Stimulated activated CD4-positive, alpha-beta T cell treated with anti-CD3 and anti-CD28 coated beads, Interleukin-2, amount 100 ng/mL, for 4 hours (primary cell): ENCODE data around the gene HPCAL1.
A peak's percentile ranks its signal among the peaks of the same experiment; 100 is the strongest.
"Not testable (repeated sequence)": the region's sequence is repeated elsewhere in the genome, so short reads cannot be mapped to it uniquely, and the experiment has no call there.

ENCODE experiments used
- DNase-seq: peaks from one replicate; pipeline ENCODE4 v3.0.0-alpha.2; 2020; ENCODE audit warnings: low read depth

HPCAL1 gene

GRCh38 chr2:10302479-10303180 is at the start of gene HPCAL1:
Gene HPCAL1 (plus strand): TSS chr2:10302904. CDS start chr2:10419758, 116,854 bp downstream.
- DNase-seq, result peak; percentile 69

DNA sequence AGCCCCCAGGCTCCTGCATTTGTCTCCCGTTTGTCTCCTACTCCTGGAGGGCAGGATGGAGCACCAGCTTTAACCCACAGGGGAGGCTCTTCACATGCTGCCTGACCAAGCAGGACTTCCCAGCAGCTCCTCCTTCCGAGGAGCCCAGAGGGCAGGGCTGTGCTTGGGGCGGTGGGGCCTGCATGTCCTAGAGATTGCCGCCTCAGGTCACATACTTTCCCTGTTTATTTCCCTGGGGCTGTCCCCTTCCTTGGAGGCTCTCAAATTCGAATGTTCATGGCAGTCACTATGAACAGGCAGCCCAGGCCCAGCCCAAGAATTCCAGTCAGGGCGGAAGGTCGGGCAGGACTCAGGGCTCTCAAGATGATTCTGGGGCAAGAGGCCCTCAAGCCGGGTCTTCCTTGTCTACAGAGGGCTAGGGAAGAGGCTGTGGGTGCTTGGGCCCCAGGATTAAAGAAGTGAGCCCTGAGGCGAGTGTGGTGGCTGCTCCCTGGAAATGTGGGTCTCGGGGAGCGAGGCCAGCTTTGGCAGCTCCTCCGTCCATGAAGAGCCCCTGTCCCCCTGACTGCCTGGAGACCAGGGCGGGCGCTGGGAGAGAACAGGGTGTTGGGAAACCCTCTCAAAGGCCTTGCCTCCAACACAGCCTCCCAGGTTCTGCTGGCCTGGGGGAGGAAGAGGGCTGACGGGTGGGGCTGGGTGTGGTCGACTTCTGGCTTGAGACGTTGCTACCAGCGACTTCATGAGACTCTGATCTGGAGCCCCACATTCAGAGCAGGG is 48.9 kb upstream of the HPCAL1 start:
- no peak for DNase-seq

GRCh38 chr2:10254373-10255188 is 48.1 kb upstream of the HPCAL1 start:
- no peak for DNase-seq

- DNase-seq, result no peak
Observed at GRCh38 chr2:10255189-10256030, 47.3 kb upstream of the HPCAL1 start.

DNA sequence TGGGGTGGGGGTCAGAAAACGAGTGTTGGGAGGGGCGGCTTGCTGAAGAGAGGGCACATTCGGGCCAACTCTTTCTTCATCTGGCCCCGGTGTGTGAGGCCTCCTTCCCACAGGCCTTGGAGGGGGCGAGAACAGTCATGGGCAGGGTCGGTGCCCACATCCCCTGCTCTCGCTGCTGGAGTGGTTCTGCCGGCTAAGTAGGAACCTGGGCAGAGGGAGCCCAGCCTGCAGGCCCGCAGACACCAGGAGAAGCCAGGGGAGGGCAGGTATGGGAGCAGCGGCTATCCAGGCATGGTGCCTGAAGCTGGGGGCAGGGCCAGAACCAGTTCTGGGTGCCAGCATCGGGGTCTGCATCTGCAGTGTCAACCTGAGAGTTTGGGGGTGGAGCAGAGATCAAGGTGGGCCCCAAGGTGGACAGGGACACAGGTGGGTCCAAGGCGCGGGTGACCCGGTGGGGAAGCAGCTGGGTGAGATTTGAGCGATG is 46.6 kb upstream of the HPCAL1 start:
- DNase-seq, result no peak

DNA sequence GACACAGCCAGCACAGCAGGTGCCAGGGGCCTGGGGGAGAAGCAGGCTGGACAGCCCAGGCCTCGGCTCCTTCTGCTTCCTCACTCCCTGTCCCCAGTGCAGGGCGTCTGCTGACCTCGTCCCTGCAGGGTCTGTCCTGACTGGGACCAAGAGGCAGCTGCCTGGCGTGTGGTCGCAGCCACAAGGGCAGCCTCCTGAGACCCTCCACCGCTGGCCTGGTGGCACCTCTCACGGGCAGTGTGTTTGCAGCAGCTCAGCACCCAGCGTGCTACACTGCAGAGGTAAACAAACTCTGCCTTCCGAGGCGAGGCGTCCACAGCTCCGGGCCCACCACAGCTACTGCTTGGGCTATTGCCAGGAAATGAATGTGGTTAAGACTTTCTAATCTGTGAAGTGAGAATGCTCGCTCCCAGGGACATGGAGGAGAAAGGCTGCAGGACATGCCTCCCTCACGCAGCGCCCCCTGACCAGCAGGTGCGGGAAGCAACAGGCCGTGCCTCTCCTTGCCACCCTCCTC is 46.1 kb upstream of the HPCAL1 start:
- no peak for DNase-seq

GRCh38 chr2:10257036-10257435 is 45.7 kb upstream of the HPCAL1 start:
- DNase-seq, result no peak

GRCh38 chr2:10257500-10258147 is 45.1 kb upstream of the HPCAL1 start:
- no peak for DNase-seq

GRCh38 chr2:10258326-10258725 is 44.4 kb upstream of the HPCAL1 start:
- no peak for DNase-seq

DNA sequence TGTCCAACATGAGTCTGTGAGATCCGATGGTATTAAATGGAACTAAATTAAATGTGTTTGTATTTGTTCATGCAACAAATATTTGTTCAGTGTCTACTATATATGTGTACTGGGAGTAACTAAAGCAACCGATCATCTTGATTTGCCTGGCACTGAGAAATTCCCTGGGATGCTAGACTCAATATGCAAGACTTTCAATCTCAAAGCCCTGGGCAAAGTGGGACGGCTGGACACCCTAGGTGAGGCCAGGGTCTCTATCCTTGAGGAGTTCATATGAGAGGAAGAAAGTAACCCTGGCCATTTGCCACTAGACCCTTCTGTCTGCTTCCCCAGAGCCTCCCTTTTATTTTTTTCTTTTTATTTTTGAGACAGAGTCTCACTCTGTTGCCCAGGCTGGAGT is 44.0 kb upstream of the HPCAL1 start:
- DNase-seq, result no peak

GRCh38 chr2:10260130-10260529 is 42.6 kb upstream of the HPCAL1 start:
- no peak for DNase-seq

- DNase-seq, result not testable (repeated sequence)
Observed at GRCh38 chr2:10263526-10263925, 39.2 kb upstream of the HPCAL1 start.

DNA sequence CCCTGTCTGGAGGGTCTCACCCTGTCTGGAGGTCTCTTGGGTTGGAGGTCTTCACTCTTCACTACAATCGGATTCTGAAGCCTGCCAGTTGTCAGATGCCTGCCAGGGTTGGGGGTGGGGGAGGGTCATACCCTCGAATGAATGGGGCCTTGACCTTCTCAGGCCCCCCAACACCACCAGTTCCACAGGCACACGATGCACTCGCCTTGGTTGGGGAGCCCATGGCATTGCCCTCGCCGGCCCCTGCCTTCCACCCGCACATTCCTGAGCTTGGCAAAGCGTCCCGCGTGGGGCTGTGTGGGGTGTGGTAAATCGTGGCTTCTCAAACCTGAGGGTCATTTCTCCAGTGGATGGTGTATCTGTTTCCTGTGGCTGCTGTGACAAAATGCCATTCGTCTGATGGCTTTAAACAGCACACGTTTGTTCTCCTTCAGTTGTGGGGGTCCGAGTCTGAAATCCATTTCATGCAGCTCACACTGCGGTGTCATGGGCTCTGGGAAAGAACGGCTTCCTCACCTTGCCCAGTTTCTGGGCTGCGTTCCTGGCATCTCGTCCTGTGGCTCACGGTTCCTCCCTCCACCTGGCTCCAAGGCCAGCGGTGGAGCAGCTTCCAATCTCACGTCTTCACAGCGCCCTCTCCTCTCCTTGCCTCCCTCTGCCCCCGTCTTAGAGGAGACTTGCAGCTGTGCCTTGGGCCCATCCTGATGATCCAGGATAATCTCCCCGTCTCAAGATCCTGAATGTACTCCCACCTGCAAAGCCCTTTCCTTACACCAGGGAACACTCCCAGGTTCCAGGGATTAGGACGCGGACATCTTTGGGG is 38.0 kb upstream of the HPCAL1 start:
- DNase-seq, result no peak

DNA sequence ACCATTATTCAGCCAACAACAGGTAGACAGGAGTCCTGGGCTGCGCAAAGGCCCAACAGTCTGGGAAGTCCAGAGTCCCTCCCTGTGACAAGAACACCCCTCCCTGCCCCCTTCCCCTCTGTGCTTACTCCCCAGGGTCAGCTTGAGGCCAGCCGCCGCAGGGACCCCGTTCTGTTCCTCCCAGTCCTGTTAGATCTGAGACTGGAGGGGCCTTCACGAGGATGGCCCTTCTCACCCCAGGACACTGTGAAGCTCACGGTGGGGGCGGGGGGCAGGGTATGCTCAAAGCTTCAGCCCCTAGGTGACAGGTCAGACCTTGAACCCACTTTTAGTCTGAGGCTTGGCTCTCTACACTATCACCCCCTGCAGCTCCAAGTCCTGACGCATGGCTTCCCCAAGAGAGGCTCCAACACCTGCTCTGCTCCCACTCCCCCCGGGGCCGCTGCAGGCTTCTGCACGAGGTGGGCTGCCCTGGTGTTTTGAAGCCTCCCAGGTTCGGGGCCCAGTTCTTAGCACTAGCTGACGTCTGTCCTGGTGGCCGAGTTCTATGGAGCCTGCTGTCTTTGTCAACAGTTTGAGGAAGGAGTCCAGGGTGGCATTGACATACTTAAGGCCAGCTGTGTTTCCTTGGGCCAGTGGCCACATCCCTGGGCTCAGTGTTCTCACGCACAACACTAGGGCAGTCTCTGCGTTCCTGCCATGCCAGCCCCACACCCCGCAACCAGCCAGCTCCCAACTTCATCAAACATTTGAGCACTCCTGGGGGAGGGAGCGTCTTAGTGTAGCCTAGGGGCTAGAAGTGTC is 37.2 kb upstream of the HPCAL1 start:
- no peak for DNase-seq

DNA sequence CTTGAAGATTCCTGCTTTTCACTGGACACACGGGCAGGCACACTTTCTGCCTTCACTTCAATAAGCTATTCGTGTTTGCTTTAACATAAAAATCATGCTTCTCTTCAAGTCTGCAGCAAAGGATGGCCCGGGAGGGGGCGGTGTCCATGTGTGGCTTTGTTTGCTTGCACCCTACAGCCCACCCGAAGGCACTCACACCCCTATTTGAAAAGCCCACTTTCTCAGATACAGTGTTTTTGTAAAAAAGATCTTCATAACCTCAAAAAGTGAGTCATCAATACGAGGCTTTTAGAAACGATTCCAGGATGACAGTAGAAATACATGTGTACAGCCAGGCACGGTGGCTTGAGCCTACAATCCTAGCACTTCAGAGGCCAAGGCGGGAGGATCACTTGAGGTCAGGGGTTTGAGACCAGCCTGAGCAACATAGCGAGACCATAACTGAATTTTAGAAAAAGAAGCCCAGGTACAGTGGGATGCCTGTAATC is 36.5 kb upstream of the HPCAL1 start:
- no peak for DNase-seq

GRCh38 chr2:10267036-10267435 is 35.7 kb upstream of the HPCAL1 start:
- no peak for DNase-seq

- DNase-seq, result no peak
Observed at GRCh38 chr2:10267551-10268465, 34.9 kb upstream of the HPCAL1 start.

DNA sequence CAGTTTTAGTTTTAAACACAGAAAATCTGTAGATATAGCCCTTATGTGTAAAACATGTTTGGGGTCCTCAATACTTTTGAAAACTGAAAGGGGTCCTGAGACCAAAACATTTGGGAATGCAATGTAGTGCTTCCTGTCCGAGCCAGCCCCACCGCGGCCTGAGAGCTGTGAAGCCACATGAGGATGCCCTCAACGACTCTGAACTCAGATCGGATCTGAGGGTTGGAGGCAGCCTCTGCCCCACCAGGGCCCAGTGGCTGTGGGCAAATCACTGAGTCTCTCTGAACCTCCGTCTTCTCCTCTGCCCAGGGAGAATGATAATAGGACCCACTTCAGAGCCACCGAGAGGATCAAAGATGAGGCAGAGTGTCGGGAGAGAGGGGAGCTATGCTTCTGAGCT is 33.4 kb upstream of the HPCAL1 start:
- no peak for DNase-seq
